Measurements from ENCODE around the gene KLK15. TPM values are rescaled to one million over a fixed set of nuclear protein-coding genes. Genes with fewer than 3 reads are reported as not detected.
A peak's percentile ranks its signal among the peaks of the same experiment; 100 is the strongest.

Gene KLK15
- total and polyA plus RNA-seq, 2 of the 13 experiments (the other 11 are each of a cell fraction or from before 2014, with no cell fraction given), result not detected

GRCh38 chr19:50870417-50871089, 37.2 kb upstream of the KLK15 start (continued):
- TF ChIP-seq ZNF574 (CRISPR knock-in tag; IDR thresholded peaks at IDR 0.05) (peak; percentile 60; the same call in 1 of the 2 replicates), ZBTB21 (CRISPR knock-in tag; IDR thresholded peaks at IDR 0.05) (0 out of 2 replicates have a peak, but pooled peaks have one; percentile 62), ZC3H13 (CRISPR knock-in tag; IDR thresholded peaks at IDR 0.05) (no peak), JUND (CRISPR knock-in tag; IDR thresholded peaks at IDR 0.05) (no peak), KIAA2018 (CRISPR knock-in tag; IDR thresholded peaks at IDR 0.05; ENCODE audit: borderline replicate concordance) (no peak), ZNF501 (CRISPR knock-in tag; IDR thresholded peaks at IDR 0.05) (no peak), ZNF460 (CRISPR knock-in tag; IDR thresholded peaks at IDR 0.05; ENCODE audit: borderline replicate concordance) (no peak), ATF7 (IDR thresholded peaks at IDR 0.05) (peak; percentile 97), ATF7 (CRISPR knock-in tag; IDR thresholded peaks at IDR 0.05) (no peak), BCL3 (CRISPR knock-in tag; IDR thresholded peaks at IDR 0.05) (no peak), ZFP1 (CRISPR knock-in tag; IDR thresholded peaks at IDR 0.05) (no peak), ZNF749 (CRISPR knock-in tag; IDR thresholded peaks at IDR 0.05; ENCODE audit: borderline replicate concordance) (no peak)
- TF ChIP-seq, protein P1, sequence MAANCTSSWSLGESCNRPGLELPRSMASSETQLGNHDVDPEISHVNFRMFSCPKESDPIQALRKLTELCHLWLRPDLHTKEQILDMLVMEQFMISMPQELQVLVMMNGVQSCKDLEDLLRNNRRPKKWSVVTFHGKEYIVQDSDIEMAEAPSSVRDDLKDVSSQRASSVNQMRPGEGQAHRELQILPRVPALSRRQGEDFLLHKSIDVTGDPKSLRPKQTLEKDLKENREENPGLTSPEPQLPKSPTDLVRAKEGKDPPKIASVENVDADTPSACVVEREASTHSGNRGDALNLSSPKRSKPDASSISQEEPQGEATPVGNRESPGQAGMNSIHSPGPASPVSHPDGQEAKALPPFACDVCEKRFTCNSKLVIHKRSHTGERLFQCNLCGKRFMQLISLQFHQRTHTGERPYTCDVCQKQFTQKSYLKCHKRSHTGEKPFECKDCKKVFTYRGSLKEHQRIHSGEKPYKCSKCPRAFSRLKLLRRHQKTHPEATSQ (CRISPR knock-in tag; IDR thresholded peaks at IDR 0.05; ENCODE audit: borderline replicate concordance), result no peak
